HG03139 (cell line): ENCODE results near the gene S100A7A.
"Not testable (repeated sequence)": the region's sequence is repeated elsewhere in the genome, so short reads cannot be mapped to it uniquely, and the experiment has no call there.

Source experiments
- ATAC-seq: cut with Tn5 transposase; IDR thresholded peaks from one replicate; pipeline ENCODE4 v1.9.1; 2021; ENCODE audit not compliant: unreplicated experiment

Gene S100A7A

GRCh38 chr1:153456396-153456795 is 40.1 kb downstream of the S100A7A start:
- no peak for ATAC-seq

- no peak for ATAC-seq
Observed at GRCh38 chr1:153459655-153460054, 43.3 kb downstream of the S100A7A start.

GRCh38 chr1:153460551-153460950 is 44.2 kb downstream of the S100A7A start, which contains the start of gene S100A7:
Gene S100A7, minus strand, starts transcription at chr1:153460651. Its CDS starts 1,638 bp downstream, at chr1:153459013.
- no peak for ATAC-seq

- ATAC-seq: not testable (repeated sequence)
Observed at GRCh38 chr1:153462741-153463140, 46.4 kb downstream of the S100A7A start.

- no peak for ATAC-seq
Observed at GRCh38 chr1:153465811-153466636, 49.7 kb downstream of the S100A7A start.

GRCh38 chr1:153466908-153467307 is 50.6 kb downstream of the S100A7A start:
- no peak for ATAC-seq

GRCh38 chr1:153470707-153471106 is 54.4 kb downstream of the S100A7A start:
- ATAC-seq: no peak
